H1 (cell line): ENCODE measurements around the gene CD79A. TPM values are rescaled to one million over a fixed set of nuclear protein-coding genes. Genes with fewer than 3 reads are reported as not detected.

Source experiments
- CTCF ChIA-PET: fragments of 300-600 bp; sonication (Branson Sonifier 250); formaldehyde crosslinking; loops from one replicate; lab custom pipeline; 2021; ENCODE audit not compliant: partially characterized antibody; lab: Charles Lee
- POLR2A ChIA-PET: fragments of 300-600 bp; sonication (Branson Sonifier 250); formaldehyde crosslinking; loops from one replicate; lab custom pipeline; 2021; ENCODE audit warnings: inconsistent platforms; ENCODE audit not compliant: partially characterized antibody; lab: Charles Lee
- DNase-seq, 2 experiments: peaks; one replicate each; pipeline versions ENCODE4 v3.0.0 to v3.0.0-alpha.2; 2010 to 2022; ENCODE audit warnings: low spot score in 2 of 2, low read depth in 1 of 2, mixed read lengths in 1 of 2
- FAIRE-seq: peaks from 2 replicates; lab custom pipeline; 2011; peaks lifted over from hg19 to GRCh38; lab: Jason Lieb, UNC
- H2AFZ ChIP-seq: 2 replicates; pipeline ENCODE4 v1.8.1; 2012; ENCODE audit warnings: low read length, inconsistent platforms
- H2AK5ac ChIP-seq: 2 replicates; pipeline ENCODE4 v1.6.1; 2013; ENCODE audit warnings: low read depth, low read length
- H2BK120ac ChIP-seq: replicated peaks from 2 replicates; pipeline ENCODE3; 2013; ENCODE audit warnings: low read depth, low read length, inconsistent platforms
- H2BK12ac ChIP-seq: 2 replicates; pipeline ENCODE4 v1.6.1; 2013; ENCODE audit warnings: low read depth, low read length
- H2BK15ac ChIP-seq: 2 replicates; pipeline ENCODE4 v1.6.1; 2013; ENCODE audit warnings: low read length
- H2BK20ac ChIP-seq: 2 replicates; pipeline ENCODE4 v1.6.1; 2013; ENCODE audit warnings: low read length
- H2BK5ac ChIP-seq: 2 replicates; pipeline ENCODE4 v1.6.1; 2013; ENCODE audit warnings: low read depth, low read length
- H3K14ac ChIP-seq: 2 replicates; pipeline ENCODE4 v1.6.1; 2013; ENCODE audit warnings: inconsistent platforms; ENCODE audit not compliant: insufficient read length
- H3K18ac ChIP-seq: 2 replicates; pipeline ENCODE4 v1.6.1; 2013; ENCODE audit warnings: low read length; ENCODE audit errors: extremely low read depth
- H3K23ac ChIP-seq: 2 replicates; pipeline ENCODE4 v1.6.1; 2013; ENCODE audit warnings: inconsistent platforms; ENCODE audit not compliant: insufficient read length
- H3K23me2 ChIP-seq: 2 replicates; pipeline ENCODE4 v1.6.1; 2013; ENCODE audit warnings: low read depth, low read length
- H3K27ac ChIP-seq: 2 replicates; pipeline ENCODE4 v1.6.1; 2011; ENCODE audit warnings: low read depth, low read length, inconsistent platforms
- H3K27me3 ChIP-seq, 4 experiments: replicated peaks in 1 of 4; 1 replicate in 1 of 4; 2 replicates in 3 of 4; pipeline versions ENCODE4 v1.6.1 to v1.8.1; 2011 to 2013; ENCODE audit warnings: low read length in 3 of 4, mild to moderate bottlenecking in 3 of 4, inconsistent platforms in 2 of 4, mixed read lengths in 2 of 4, moderate library complexity in 1 of 4; ENCODE audit not compliant: control insufficient read depth in 3 of 4, insufficient read depth in 3 of 4; ENCODE audit errors: extremely low read depth in 1 of 4
- H3K36me3 ChIP-seq, 4 experiments: 2 replicates each; pipeline versions ENCODE4 v1.6.1 to v1.8.1; 2011 to 2013; ENCODE audit warnings: mild to moderate bottlenecking in 4 of 4, low read length in 3 of 4, moderate library complexity in 2 of 4, control low read depth in 1 of 4, inconsistent platforms in 1 of 4; ENCODE audit not compliant: insufficient read depth in 4 of 4, control insufficient read depth in 2 of 4
- H3K4ac ChIP-seq: replicated peaks from 2 replicates; pipeline ENCODE3; 2013; ENCODE audit warnings: low read length, low read depth, mixed read lengths, inconsistent platforms; ENCODE audit not compliant: insufficient read length
- H3K4me1 ChIP-seq, 4 experiments: replicated peaks in 1 of 4; 1 replicate in 1 of 4; 2 replicates in 3 of 4; pipeline versions ENCODE4 v1.6.1 to v1.8.1; 2011 to 2013; ENCODE audit warnings: low read length in 3 of 4, inconsistent platforms in 2 of 4, mixed read lengths in 1 of 4; ENCODE audit not compliant: insufficient read depth in 4 of 4, control insufficient read depth in 3 of 4
- H3K4me2 ChIP-seq, 2 experiments: 2 replicates each; pipeline versions ENCODE4 v1.6.1 to v1.8.1; 2011 to 2013; ENCODE audit warnings: low read depth in 2 of 2, low read length in 2 of 2, control low read depth in 1 of 2, inconsistent platforms in 1 of 2, mild to moderate bottlenecking in 1 of 2; ENCODE audit not compliant: insufficient read depth in 1 of 2
- H3K4me3 ChIP-seq, 4 experiments: fragments of 200-600, 300-600 bp in 1 of 4; sonication (generic), shearing (Covaris generic), sonication (Bioruptor Twin) in 1 of 4; 2 replicates each; pipeline versions ENCODE4 v1.5.1 to v1.8.1; 2011 to 2016; ENCODE audit warnings: low read length in 4 of 4, low read depth in 3 of 4, control low read depth in 2 of 4, inconsistent platforms in 2 of 4, mild to moderate bottlenecking in 2 of 4, mixed read lengths in 1 of 4, moderate library complexity in 1 of 4; ENCODE audit not compliant: insufficient read depth in 2 of 4; ENCODE audit errors: extremely low read depth in 1 of 4
- H3K56ac ChIP-seq: replicated peaks from 2 replicates; pipeline ENCODE3; 2013; ENCODE audit warnings: low read depth, mild to moderate bottlenecking, mixed read lengths, low read length, inconsistent platforms; ENCODE audit not compliant: insufficient read length
- H3K79me1 ChIP-seq: 2 replicates; pipeline ENCODE4 v1.6.1; 2013; ENCODE audit warnings: low read depth, low read length, control low read depth
- H3K79me2 ChIP-seq, 2 experiments: 2 replicates each; pipeline versions ENCODE4 v1.6.1 to v1.8.1; 2012 to 2013; ENCODE audit warnings: low read length in 2 of 2, mild to moderate bottlenecking in 2 of 2, inconsistent platforms in 1 of 2; ENCODE audit not compliant: insufficient read depth in 2 of 2, control insufficient read depth in 1 of 2
- H3K9ac ChIP-seq, 4 experiments: replicated peaks in 1 of 4; 1 replicate in 1 of 4; 2 replicates in 3 of 4; pipeline versions ENCODE4 v1.6.1 to v1.8.1; 2011 to 2013; ENCODE audit warnings: low read depth in 3 of 4, low read length in 3 of 4, control low read depth in 2 of 4, mild to moderate bottlenecking in 2 of 4, moderate library complexity in 2 of 4, inconsistent platforms in 1 of 4; ENCODE audit errors: extremely low read depth in 1 of 4
- H3K9me3 ChIP-seq, 2 experiments: 2 replicates each; pipeline versions ENCODE4 v1.6.1 to v1.8.1; 2012 to 2013; ENCODE audit warnings: mild to moderate bottlenecking in 2 of 2, moderate library complexity in 2 of 2, control low read depth in 1 of 2, inconsistent platforms in 1 of 2, low read depth in 1 of 2, low read length in 1 of 2, mixed read lengths in 1 of 2; ENCODE audit not compliant: insufficient read depth in 2 of 2
- H4K20me1 ChIP-seq, 2 experiments: replicated peaks in 1 of 2; 2 replicates each; pipeline versions ENCODE3 to v1.8.1; 2011 to 2013; ENCODE audit warnings: inconsistent platforms in 2 of 2, low read length in 2 of 2, mild to moderate bottlenecking in 1 of 2; ENCODE audit not compliant: insufficient read depth in 2 of 2, control insufficient read depth in 1 of 2
- H4K5ac ChIP-seq: 2 replicates; pipeline ENCODE4 v1.6.1; 2013; ENCODE audit warnings: low read length, low read depth, mixed read lengths, inconsistent platforms; ENCODE audit not compliant: insufficient read length
- H4K8ac ChIP-seq: 2 replicates; pipeline ENCODE4 v1.8.0; 2013; ENCODE audit warnings: mild to moderate bottlenecking, moderate library complexity, low read length, inconsistent platforms; ENCODE audit not compliant: insufficient read depth; ENCODE audit errors: extremely low read depth
- H4K91ac ChIP-seq: replicated peaks from 2 replicates; pipeline ENCODE3; 2013; ENCODE audit warnings: low read length, mixed read lengths, inconsistent platforms; ENCODE audit not compliant: insufficient read length
- BRCA1 ChIP-seq: IDR thresholded peaks from 2 replicates; pipeline ENCODE4 v1.6.1; 2012; ENCODE audit warnings: low read depth, low read length, improper control_type of control experiment
- CBX5 ChIP-seq: fragments of 300-800, 300-1000 bp; sonication (generic); IDR thresholded peaks from 2 replicates; pipeline ENCODE4 v1.7.1; 2016; ENCODE audit warnings: antibody characterized with exemption, low read length, low read depth
- EZH2 ChIP-seq: fragments of 200-600 bp; sonication (generic); IDR thresholded peaks from 2 replicates; pipeline ENCODE4 v1.7.1; 2012; ENCODE audit warnings: low read depth, mild to moderate bottlenecking, moderate library complexity, low read length, inconsistent platforms; ENCODE audit not compliant: severe bottlenecking
- KDM4A ChIP-seq: IDR thresholded peaks from one replicate; pipeline ENCODE4 v1.7.1; 2012; ENCODE audit warnings: low read depth, mild to moderate bottlenecking, moderate library complexity, low read length, inconsistent platforms; ENCODE audit not compliant: severe bottlenecking
- PHF8 ChIP-seq: fragments of 200-600 bp; sonication (generic); conservative IDR thresholded peaks from 2 replicates; pipeline ENCODE4 v1.7.1; 2012; ENCODE audit warnings: low read depth, mild to moderate bottlenecking, inconsistent platforms, low read length, moderate library complexity
- SUZ12 ChIP-seq: fragments of 200-600 bp; sonication (generic); IDR thresholded peaks from 2 replicates; pipeline ENCODE4 v1.6.1; 2012; ENCODE audit warnings: mild to moderate bottlenecking, inconsistent platforms, low read length, moderate library complexity, mixed read lengths
- TAF1 ChIP-seq: IDR thresholded peaks from 2 replicates; pipeline ENCODE4 v1.6.1; 2011; ENCODE audit warnings: mild to moderate bottlenecking, low read depth, low read length
- WGBS, 2 experiments: shearing (Covaris generic) in 1 of 2; methylation state at CpG; one replicate each; pipeline versions ENCODE4 v1.1.6 to v1.1.7; 2013 to 2015; ENCODE audit warnings: low lambda C conversion rate in 2 of 2, mixed read lengths in 2 of 2, inconsistent platforms in 1 of 2, low coverage in 1 of 2, missing lambda C conversion rate in 1 of 2; ENCODE audit not compliant: insufficient replicate concordance in 2 of 2, insufficient coverage in 1 of 2, insufficient read length in 1 of 2; ENCODE audit errors: extremely low coverage in 1 of 2, missing lambda C conversion rate in 1 of 2; 5-methylcytosine and 5-hydroxymethylcytosine counted together
- polyA plus RNA-seq, 7 experiments: library from polyadenylated mRNA; depleted of rRNA in 3 of 7; stranded (reverse) in 5 of 7; unstranded in 2 of 7; fragments of >200 nt in 5 of 7; fragments of 200-250 nt in 2 of 7; gene quantifications; 1 replicate in 5 of 7; 2 replicates in 1 of 7; 4 replicates in 1 of 7; pipeline versions ENCODE4 v1.2.1 to v1.2.3, GENCODE V29; 2011 to 2013; ENCODE audit warnings: missing spikeins in 2 of 7, mixed read lengths in 2 of 7
- total RNA-seq: library from RNA; stranded (reverse); fragmentation: NEBNext Ultra II Directional; extraction: Animal tissue kit (Norgen Biotek cat#: 25700); gene quantifications from 2 replicates; pipeline ENCODE4 v1.2.1, GENCODE V29; 2021

Gene CD79A
- total and polyA plus RNA-seq, 2 of the 8 experiments (the other 6 are each of a cell fraction or from before 2014, with no cell fraction given): 0.54 to 0.77 TPM

GRCh38 chr19:41882568-41883462, 5.7 kb downstream of the CD79A start, which contains the start of gene ARHGEF1:
TSS of gene ARHGEF1 (plus strand) at chr19:41883184. CDS start at chr19:41888083, 4,899 bp downstream.
- peak within 1 kb of the TSS; percentile 90; the same call in 1 of the 2 replicates for H2AK5ac ChIP-seq
- peaks cover 2% of the 10 kb centered on the region; the same call in 1 of the 2 replicates for H3K79me1 ChIP-seq
- H3K27me3 ChIP-seq: peaks cover 1 to 19% (median 17%) of the 10 kb centered on the region in 4 experiments; a peak in 6 of 7 replicates
- H4K20me1 ChIP-seq: peaks cover 3% of the 10 kb centered on the region in 2 experiments
- TF ChIP-seq TAF1: 0 out of 2 replicates have a peak, but pooled peaks have one; percentile 31
- 0 out of 2 replicates have a peak, but pooled peaks have one; percentile 53 for TF ChIP-seq SUZ12
- no peak for TF ChIP-seq CBX5
- TF ChIP-seq EZH2: peak; percentile 69
- no peak for TF ChIP-seq BRCA1
- peak; percentile 65 for TF ChIP-seq KDM4A
- TF ChIP-seq PHF8: 0 out of 2 replicates have a peak, but pooled peaks have one; percentile 4
- peak within 1 kb of the TSS; percentile 52 for H4K91ac ChIP-seq
- no peak within 1 kb of the TSS for H2BK120ac ChIP-seq
- no peaks in the 10 kb centered on the region for H3K9me3 ChIP-seq
- peak within 1 kb of the TSS; percentile 70 to 97 (median 84) for H3K4me3 ChIP-seq
- peaks cover 3 to 16% (median 9%) of the 10 kb centered on the region in 4 experiments for H3K4me1 ChIP-seq
- no peak within 1 kb of the TSS for H3K23ac ChIP-seq
- H4K5ac ChIP-seq: peak within 1 kb of the TSS; percentile 10
- peak in 1 of 2 experiments; percentile 66 for DNase-seq
- ChIA-PET POLR2A (interaction anchor here (0.5 to 13.9 kb wide), 9 partner anchors 13 to 1192 kb away, joined by 3 to 298 read pairs (median 7); partner anchors contain the start of genes B3GNT8 and RPS19), CTCF (interaction anchor here (0.9 to 4.3 kb wide), 5 partner anchors 9 to 75 kb away, joined by 3 to 26 read pairs (median 3); partner anchors contain the start of gene RABAC1)
- H2BK12ac ChIP-seq: peak within 1 kb of the TSS; percentile 87; the same call in 1 of the 2 replicates
- peak within 1 kb of the TSS; percentile 89 for H3K4me2 ChIP-seq
- no peak within 1 kb of the TSS; the same call in 1 of the 2 replicates for H2BK5ac ChIP-seq
- H2BK15ac ChIP-seq: 0 out of 2 replicates have a peak within 1 kb of the TSS, but pooled peaks have one; percentile 10
- H3K36me3 ChIP-seq: no peaks in the 10 kb centered on the region
- H2AFZ ChIP-seq: peak within 1 kb of the TSS; percentile 79; the same call in 1 of the 2 replicates
- H3K4ac ChIP-seq: no peak within 1 kb of the TSS
- H3K23me2 ChIP-seq: peaks cover 16% of the 10 kb centered on the region; the same call in 1 of the 2 replicates
- no peak within 1 kb of the TSS for H3K14ac ChIP-seq
- no peak within 1 kb of the TSS for H3K27ac ChIP-seq
- peak within 1 kb of the TSS; percentile 26 for H3K56ac ChIP-seq
- peak within 1 kb of the TSS; percentile 32 for H3K18ac ChIP-seq
- H3K9ac ChIP-seq: peak within 1 kb of the TSS; percentile 5 to 50 (median 31); a peak in 4 of 7 replicates
- FAIRE-seq: no peak
- WGBS, 2 experiments: 4% methylated on average over 27 of the region's 80 CpGs; no CpG with 5 or more reads in 1 of the 2 experiments
- H3K79me2 ChIP-seq: peaks cover 0 to 3% of the 10 kb centered on the region in 2 experiments; a peak in 1 of 4 replicates
- H2BK20ac ChIP-seq: no peak within 1 kb of the TSS
- peak within 1 kb of the TSS; percentile 66 for H4K8ac ChIP-seq
